Sigmoid colon (tissue), 7 donors: ENCODE results near the gene EXTL1. TPM values are rescaled to one million over a fixed set of nuclear protein-coding genes. Genes with fewer than 3 reads are reported as not detected.

Source experiments
- DNase-seq: peaks from one replicate; pipeline ENCODE4 v3.0.0-alpha.2; 2019
- H3K27ac ChIP-seq, 4 donors: fragments of 200-600 bp; sonication (generic); one replicate each; pipeline ENCODE4 v1.5.1; 2016 to 2019; ENCODE audit warnings: mild to moderate bottlenecking in 1 of 4
- H3K27me3 ChIP-seq, 3 donors: fragments of 200-600 bp; sonication (generic); one replicate each; pipeline ENCODE4 v1.5.1; 2019; ENCODE audit warnings: mild to moderate bottlenecking in 1 of 3
- H3K36me3 ChIP-seq, 4 donors: fragments of 200-600 bp; sonication (generic); one replicate each; pipeline ENCODE4 v1.5.1; 2016 to 2019
- H3K4me1 ChIP-seq, 4 donors: fragments of 200-600 bp; sonication (generic); one replicate each; pipeline ENCODE4 v1.5.1; 2017 to 2019
- H3K4me3 ChIP-seq, 4 donors: fragments of 200-600 bp; sonication (generic); one replicate each; pipeline ENCODE4 v1.5.1; 2017 to 2019; ENCODE audit warnings: mild to moderate bottlenecking in 2 of 4, moderate library complexity in 1 of 4
- H3K9me3 ChIP-seq, 4 donors: fragments of 200-600 bp in 3 of 4; sonication (generic) in 3 of 4; one replicate each; pipeline versions ENCODE4 v1.5.1 to v1.6.1; 2013 to 2019
- EP300 ChIP-seq, 4 donors: sonication (generic); formaldehyde crosslinking; IDR thresholded peaks; one replicate each; pipeline ENCODE4 v1.6.1; 2017; ENCODE audit warnings: antibody characterized with exemption in 4 of 4
- POLR2A ChIP-seq, 2 donors: fragments of 450-650 bp; IDR thresholded peaks; one replicate each; pipeline ENCODE4 v1.6.1; 2016; ENCODE audit warnings: antibody characterized with exemption in 2 of 2, mild to moderate bottlenecking in 2 of 2, moderate library complexity in 2 of 2
- POLR2AphosphoS5 ChIP-seq, 4 donors: sonication (generic); formaldehyde crosslinking; IDR thresholded peaks; one replicate each; pipeline ENCODE4 v1.6.1; 2017; ENCODE audit warnings: antibody characterized with exemption in 4 of 4
- WGBS, 2 donors: extraction: QIAGEN DNeasy Blood & Tissue Kit; methylation state at CpG; one replicate each; pipeline ENCODE4 v1.1.7; 2013; 5-methylcytosine and 5-hydroxymethylcytosine counted together
- intact Hi-C: fragments of 100-400 bp; cut with DNase I; formaldehyde crosslinking; loops from one replicate; pipeline ENCODE4 v1.15.1; 2023
- polyA plus RNA-seq, 3 donors: library from polyadenylated mRNA; stranded (reverse); fragments of 200-250 nt; gene quantifications; one replicate each; pipeline ENCODE4 v1.2.3, GENCODE V29; 2013
- total RNA-seq, 4 donors: library from RNA; depleted of rRNA; stranded (reverse); fragments of >200 nt; gene quantifications; one replicate each; pipeline ENCODE4 v1.1.0, GENCODE V29; 2016
- TF ChIP-seq, protein P1 (sequence below), 4 experiments: fragments of 450-650 bp in 3 of 4; fragments of 200-600 bp in 1 of 4; IDR thresholded peaks; one replicate each; pipeline ENCODE4 v1.5.1; 2016 to 2019; ENCODE audit warnings: antibody characterized with exemption in 4 of 4, mild to moderate bottlenecking in 3 of 4, moderate library complexity in 2 of 4
- donor health status: healthy with polysubstance abuse.
- donor health status: Bipolar disorder and iron deficiency.
- donor health status: healthy.

Gene EXTL1
- total and polyA plus RNA-seq, 7 donors: under 0.01 to 1.5 (median 1.0) TPM; not detected in 1

DNA sequence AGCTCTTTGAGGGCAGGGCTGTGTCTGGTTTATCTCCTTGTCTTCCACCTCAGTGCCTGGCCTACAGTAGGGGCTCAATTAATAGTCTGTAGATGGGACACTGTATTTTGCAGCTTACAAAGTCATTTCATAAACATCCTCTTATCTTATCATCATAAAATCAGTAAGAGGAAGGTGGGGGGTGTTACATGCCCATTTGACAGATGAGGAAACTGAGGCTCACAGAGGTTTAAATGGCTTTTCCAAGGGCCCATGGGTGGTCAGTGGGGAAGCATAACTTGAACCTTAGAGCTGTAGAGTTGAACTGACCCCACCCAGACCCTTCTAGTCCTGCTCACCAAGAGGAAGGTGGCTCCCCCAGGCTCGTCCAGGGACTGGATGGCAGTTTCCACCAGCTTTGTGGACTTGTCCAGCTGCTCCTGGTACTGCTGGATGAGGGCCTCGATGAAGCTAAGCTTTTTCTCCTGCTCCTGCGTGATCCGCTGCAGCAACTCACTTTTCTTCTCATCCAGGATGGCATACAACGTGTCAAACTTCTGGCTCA is 36.5 kb downstream of the EXTL1 start:
- no peak overlapping the region for H3K27ac ChIP-seq
- H3K36me3 ChIP-seq: no peaks in the 10 kb centered on the region
- H3K4me3 ChIP-seq: no peak overlapping the region
- H3K9me3 ChIP-seq: no peaks in the 10 kb centered on the region
- no peaks in the 10 kb centered on the region for H3K4me1 ChIP-seq
- 81 to 85% methylated on average over 5 of the region's 5 CpGs for WGBS, 2 donors
- H3K27me3 ChIP-seq: peaks cover 0 to 14% (median 0%) of the 10 kb centered on the region in 3 donors
- DNase-seq: no peak
- TF ChIP-seq POLR2AphosphoS5 (IDR thresholded peaks at IDR 0.05) (no peak), POLR2A (IDR thresholded peaks at IDR 0.05) (no peak)
- intact Hi-C loops: no loop called here

DNA sequence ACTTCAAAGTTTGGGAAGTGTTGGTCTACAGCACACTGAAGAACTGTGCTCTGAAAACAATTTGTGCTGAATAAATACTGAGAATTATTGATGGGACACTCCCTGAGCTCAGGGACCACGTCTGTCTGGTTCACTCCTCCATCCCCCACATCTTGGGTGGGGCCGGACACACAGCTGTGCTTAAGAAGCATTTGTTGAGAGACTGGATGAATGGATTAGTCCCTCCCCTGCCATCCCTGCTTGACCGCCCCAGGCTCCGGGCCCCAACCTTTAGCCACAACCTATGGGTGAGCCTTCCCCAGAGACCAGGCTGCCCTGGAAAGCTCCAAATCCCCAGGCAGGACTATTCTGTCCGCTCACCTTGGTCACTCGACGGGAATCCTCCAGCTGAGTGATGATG is 38.3 kb downstream of the EXTL1 start:
- no peak for DNase-seq
- Histone ChIP-seq H3K4me3 (no peak overlapping the region), H3K4me1 (no peaks in the 10 kb centered on the region), H3K27ac (no peak overlapping the region), H3K9me3 (no peaks in the 10 kb centered on the region), H3K27me3 (no peaks in the 10 kb centered on the region), H3K36me3 (no peaks in the 10 kb centered on the region)
- TF ChIP-seq, protein P1, sequence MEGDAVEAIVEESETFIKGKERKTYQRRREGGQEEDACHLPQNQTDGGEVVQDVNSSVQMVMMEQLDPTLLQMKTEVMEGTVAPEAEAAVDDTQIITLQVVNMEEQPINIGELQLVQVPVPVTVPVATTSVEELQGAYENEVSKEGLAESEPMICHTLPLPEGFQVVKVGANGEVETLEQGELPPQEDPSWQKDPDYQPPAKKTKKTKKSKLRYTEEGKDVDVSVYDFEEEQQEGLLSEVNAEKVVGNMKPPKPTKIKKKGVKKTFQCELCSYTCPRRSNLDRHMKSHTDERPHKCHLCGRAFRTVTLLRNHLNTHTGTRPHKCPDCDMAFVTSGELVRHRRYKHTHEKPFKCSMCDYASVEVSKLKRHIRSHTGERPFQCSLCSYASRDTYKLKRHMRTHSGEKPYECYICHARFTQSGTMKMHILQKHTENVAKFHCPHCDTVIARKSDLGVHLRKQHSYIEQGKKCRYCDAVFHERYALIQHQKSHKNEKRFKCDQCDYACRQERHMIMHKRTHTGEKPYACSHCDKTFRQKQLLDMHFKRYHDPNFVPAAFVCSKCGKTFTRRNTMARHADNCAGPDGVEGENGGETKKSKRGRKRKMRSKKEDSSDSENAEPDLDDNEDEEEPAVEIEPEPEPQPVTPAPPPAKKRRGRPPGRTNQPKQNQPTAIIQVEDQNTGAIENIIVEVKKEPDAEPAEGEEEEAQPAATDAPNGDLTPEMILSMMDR (IDR thresholded peaks at IDR 0.05): no peak
- WGBS, 2 donors: 63 to 77% methylated on average over 7 of the region's 7 CpGs
- intact Hi-C loops: no loop called here

DNA sequence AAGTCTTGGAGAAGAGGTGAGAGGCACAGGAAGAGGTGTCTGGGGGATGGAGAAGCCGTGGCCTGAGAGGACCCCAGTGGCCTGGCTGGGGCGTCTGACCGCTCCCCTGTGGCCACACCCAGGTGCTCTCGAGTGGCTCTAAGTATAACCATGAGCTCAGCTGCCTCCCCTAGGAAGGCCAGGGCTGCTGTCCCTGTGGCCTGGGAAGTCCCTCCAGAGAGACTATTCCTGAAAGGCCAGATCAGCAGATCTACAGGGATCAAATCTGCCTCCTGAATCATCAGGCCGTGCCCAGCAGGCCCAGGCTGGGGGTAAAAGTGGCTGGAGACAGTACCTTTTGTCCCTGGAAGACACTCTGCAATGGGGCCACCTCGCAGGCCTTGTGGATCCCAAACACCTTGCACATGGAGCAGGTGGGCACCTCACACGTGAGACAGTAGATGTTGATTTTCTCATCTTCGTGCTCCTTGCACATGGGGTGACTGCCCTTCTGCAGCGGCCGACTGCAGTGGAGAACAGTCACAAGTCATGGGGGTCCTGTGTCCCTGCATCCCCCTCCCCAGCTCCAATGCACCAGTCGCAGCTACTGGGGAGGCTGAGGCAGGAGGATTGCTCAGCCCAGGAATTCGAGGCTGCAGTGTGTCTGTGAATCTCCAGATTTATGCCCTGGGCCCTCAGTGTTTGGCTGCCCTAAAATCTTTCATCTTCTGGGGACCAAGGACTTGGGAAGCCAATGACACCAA is 39.4 kb downstream of the EXTL1 start:
- no peaks in the 10 kb centered on the region for H3K4me1 ChIP-seq
- no peak overlapping the region for H3K27ac ChIP-seq
- WGBS, 2 donors: 72 to 80% methylated on average over 12 of the region's 12 CpGs
- no peaks in the 10 kb centered on the region for H3K9me3 ChIP-seq
- no peaks in the 10 kb centered on the region for H3K36me3 ChIP-seq
- DNase-seq: no peak
- no peak for TF ChIP-seq POLR2AphosphoS5 (IDR thresholded peaks at IDR 0.05)
- no peak for TF ChIP-seq EP300 (IDR thresholded peaks at IDR 0.05)
- TF ChIP-seq, protein P1 (IDR thresholded peaks at IDR 0.05): no peak
- TF ChIP-seq POLR2A (IDR thresholded peaks at IDR 0.05): no peak
- H3K27me3 ChIP-seq: no peaks in the 10 kb centered on the region
- intact Hi-C loops: no loop called here
- H3K4me3 ChIP-seq: no peak overlapping the region

DNA sequence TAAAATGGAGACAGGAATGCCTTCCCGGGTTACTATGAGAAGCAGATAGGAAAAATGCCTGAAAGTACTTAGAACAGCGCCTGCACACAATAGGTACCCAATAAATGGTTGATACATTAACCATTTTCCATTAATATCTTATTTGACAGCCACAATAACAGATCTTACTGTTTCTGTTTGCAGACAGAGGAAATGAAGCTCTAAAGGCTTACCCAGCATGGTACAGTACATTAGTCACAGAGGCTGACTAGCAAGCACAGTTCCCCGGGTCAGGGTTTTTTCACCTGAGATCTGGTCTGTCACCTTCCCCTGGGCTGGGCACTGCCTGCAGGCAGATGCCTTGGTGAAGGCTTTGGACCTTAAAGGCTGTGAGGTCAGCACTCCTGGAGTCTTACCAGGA is 43.0 kb downstream of the EXTL1 start:
- H3K9me3 ChIP-seq: no peaks in the 10 kb centered on the region
- H3K4me3 ChIP-seq: no peak overlapping the region
- WGBS, 2 donors: 82 to 83% methylated on average over 3 of the region's 3 CpGs
- H3K36me3 ChIP-seq: no peaks in the 10 kb centered on the region
- no peak overlapping the region for H3K27ac ChIP-seq
- TF ChIP-seq POLR2AphosphoS5 (IDR thresholded peaks at IDR 0.05): no peak
- no peak for TF ChIP-seq EP300 (IDR thresholded peaks at IDR 0.05)
- TF ChIP-seq POLR2A (IDR thresholded peaks at IDR 0.05): no peak
- no peak for DNase-seq
- peaks cover 0 to 17% (median 8%) of the 10 kb centered on the region in 4 donors for H3K4me1 ChIP-seq
- no peaks in the 10 kb centered on the region for H3K27me3 ChIP-seq
- intact Hi-C loops: no loop called here

DNA sequence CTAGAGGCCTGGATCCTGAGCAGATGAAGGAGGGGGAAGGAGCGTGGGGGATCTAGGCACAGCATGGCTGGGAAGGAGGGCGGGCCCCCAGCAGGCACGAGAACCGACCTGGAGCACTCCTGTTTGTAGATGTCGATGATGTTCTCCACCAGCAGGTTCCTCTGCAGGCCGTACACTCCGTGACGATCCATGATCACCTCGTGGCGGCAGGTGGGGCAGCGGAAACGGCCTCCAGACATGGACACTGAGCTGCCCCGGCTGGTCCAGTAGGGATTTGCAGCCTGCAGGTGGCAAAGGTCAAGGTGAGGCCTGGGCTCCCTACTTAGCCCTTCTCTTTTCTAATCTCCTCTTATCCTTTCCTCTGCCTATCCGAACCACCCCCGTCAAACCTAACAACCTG is 44.6 kb downstream of the EXTL1 start:
- peaks cover 0 to 17% (median 8%) of the 10 kb centered on the region in 4 donors for H3K4me1 ChIP-seq
- H3K4me3 ChIP-seq: no peak overlapping the region
- intact Hi-C loops: no loop called here
- no peak overlapping the region for H3K27ac ChIP-seq
- no peaks in the 10 kb centered on the region for H3K27me3 ChIP-seq
- no peak for DNase-seq
- no peaks in the 10 kb centered on the region for H3K9me3 ChIP-seq
- WGBS, 2 donors: 87% methylated on average over 15 of the region's 15 CpGs
- H3K36me3 ChIP-seq: no peaks in the 10 kb centered on the region
- TF ChIP-seq POLR2AphosphoS5 (IDR thresholded peaks at IDR 0.05): no peak

DNA sequence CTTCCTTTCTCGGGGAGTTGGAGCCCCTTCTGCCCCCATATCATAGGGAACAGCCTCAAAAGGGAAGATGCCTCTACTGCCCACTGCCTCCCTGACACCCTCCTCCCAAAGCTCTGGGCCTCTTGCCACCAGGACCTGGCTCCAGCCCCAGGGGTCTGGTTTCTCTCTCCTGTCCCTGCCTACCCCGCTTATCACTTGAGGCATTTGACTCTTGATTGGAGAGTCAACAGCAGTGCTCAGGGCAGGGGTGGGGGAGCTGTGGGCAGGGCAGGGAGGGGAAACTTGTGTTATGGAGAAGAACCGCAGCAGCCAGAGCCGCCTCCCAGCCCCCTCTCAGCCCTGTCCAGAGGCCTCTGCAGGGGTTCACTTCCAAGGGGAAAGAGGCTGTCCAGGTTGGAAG is 45.3 kb downstream of the EXTL1 start:
- Histone ChIP-seq H3K4me1 (peaks cover 0 to 17% (median 8%) of the 10 kb centered on the region in 4 donors), H3K27me3 (no peaks in the 10 kb centered on the region), H3K9me3 (no peaks in the 10 kb centered on the region), H3K4me3 (no peak overlapping the region), H3K27ac (peak overlapping the region in 1 of 4 donors; percentile 12), H3K36me3 (no peaks in the 10 kb centered on the region)
- 80 to 84% methylated on average over 4 of the region's 4 CpGs for WGBS, 2 donors
- no peak for DNase-seq
- intact Hi-C loops: no loop called here
- no peak for TF ChIP-seq EP300 (IDR thresholded peaks at IDR 0.05)
- peak in 1 of 4 donors; percentile 52 for TF ChIP-seq POLR2AphosphoS5 (IDR thresholded peaks at IDR 0.05)
